DMS 273 treated with DMSO at 0.1 percent for 48 hours (cell line): ENCODE data around the gene ABHD18.
"Not testable (repeated sequence)": the region's sequence is repeated elsewhere in the genome, so short reads cannot be mapped to it uniquely, and the experiment has no call there.

ENCODE experiments used
- DNase-seq: peaks from one replicate; lab custom pipeline; 2025; lab: John Stamatoyannopoulos, UW

Gene ABHD18

DNA sequence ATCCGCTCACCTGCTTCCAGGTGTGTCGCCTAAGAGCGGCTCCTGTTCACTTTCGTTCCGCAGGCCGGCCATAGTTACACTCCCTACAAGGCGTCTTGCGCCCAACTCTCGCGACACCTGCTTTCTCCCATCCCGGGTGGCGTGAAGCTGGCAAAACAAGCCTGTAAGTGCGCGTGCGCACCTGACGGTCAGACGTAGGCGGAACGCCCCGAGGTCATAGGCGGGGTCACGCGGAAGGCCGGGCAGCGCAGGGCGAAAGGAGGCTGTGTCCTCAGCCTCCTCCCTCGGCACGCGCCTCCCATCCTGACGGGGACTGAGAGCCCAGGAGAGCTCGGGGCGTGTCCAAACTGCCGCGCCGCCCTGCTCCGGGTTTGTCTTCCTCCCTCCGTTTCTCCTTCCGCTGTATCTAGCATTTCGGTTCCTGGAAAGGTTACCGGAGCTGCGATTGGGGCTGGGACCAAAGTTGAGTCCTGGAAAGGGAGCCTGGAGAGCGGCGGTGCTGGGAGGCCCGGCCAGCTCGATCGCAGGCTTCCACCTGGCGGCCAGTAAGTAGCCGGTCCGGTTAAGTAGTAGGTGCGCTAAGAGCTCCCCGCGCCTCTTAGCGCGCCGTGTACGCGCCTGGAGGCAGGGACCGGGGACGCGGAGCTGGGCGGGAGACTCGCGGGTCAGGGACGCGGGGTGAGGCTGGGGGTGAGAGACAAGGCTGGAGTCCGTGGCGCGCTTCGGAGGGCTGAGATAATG is at the start of gene ABHD18, which contains the start of gene MFSD8:
Gene ABHD18, plus strand, starts transcription at position 345 of the 741 bp plus-strand sequence. CDS start 17,550 bp downstream, outside the sequence.
Gene MFSD8, minus strand, starts transcription at position 112 of the 741 bp plus-strand sequence. Its CDS starts 40 bp downstream, at position 72.
- peak; percentile 92 for DNase-seq

GRCh38 chr4:127916512-127916911 is 48.7 kb upstream of the ABHD18 start:
- no peak for DNase-seq

DNA sequence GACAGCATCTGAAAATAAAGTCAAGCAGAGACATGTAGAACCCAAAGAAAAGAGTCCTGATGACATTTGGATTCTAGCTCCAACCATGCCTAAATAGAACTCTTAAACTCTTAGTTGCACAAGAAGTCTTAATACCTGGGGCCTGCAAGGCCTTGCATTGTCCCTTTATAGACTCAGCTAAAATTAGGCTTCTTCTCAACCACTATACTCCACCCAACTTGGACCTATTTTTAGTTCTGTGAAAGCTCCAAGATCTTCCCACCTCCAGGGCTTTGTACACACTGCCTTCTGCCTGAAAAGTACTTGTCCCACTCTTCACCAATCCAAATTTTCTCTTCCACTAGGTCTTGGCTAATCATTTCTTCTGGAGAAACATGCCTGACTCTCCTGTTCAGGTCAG is 48.1 kb upstream of the ABHD18 start:
- no peak for DNase-seq

- no peak for DNase-seq
These were observed 44.7 kb upstream of the ABHD18 start for GRCh38 chr4:127920521-127920920.

DNA sequence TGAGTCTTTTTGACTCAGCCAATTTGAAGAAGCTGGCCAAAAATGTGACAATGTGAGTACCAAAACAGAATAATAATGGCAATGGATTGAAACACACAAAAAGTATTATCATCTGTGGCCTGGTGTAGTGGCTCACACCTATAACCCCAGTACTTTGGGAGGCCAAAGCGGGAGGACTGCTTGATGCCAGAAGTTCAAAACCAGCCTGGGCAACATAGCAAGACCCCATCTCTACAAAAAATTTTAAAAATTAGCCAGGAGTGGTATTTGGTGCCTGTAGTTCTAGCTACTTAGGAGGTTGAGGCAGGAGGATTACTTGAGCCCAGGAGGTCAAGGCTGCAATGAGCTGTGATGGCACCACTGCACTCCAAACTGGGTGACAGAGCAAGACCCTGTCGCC is 43.0 kb upstream of the ABHD18 start:
- DNase-seq = no peak

DNA sequence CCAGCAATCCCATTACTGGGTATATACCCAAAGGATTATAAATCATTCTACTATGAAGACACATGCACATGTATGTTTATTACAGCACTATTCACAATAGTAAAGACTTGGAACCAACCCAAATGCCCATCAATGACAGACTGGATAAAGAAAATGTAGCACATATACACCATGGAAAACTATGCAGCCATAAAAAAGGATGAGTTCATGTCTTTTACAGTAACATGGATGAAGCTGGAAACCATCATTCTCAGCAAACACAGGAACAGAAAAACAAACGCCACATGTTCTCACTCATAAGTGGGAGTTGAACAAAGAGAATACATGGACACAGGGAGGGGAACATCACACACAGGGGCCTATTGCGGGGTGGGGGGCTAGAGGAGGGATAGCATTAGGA is 39.5 kb upstream of the ABHD18 start:
- DNase-seq = not testable (repeated sequence)

DNA sequence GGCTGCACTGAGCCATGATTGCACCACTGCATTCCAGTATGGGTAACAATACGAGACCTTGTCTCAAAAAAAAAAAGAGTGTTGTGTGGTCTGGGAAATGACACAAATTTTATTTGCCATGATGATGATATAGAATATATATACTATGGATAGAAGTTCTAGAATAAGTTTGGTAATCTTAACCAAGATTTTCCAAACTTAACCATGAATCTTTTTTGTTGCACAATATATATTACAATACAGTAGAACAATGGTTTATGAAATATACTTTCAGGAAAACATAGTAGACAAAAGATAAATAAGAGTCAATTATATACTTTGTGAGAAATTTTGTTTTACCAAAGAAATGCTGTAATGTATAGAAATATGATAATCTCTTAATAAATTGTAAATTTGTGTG is 35.0 kb upstream of the ABHD18 start:
- DNase-seq = no peak

GRCh38 chr4:127931836-127932235 is 33.4 kb upstream of the ABHD18 start:
- DNase-seq = not testable (repeated sequence)

- no peak for DNase-seq
These were observed 28.2 kb upstream of the ABHD18 start for GRCh38 chr4:127936974-127937373.

- no peak for DNase-seq
These were observed 8.1 kb upstream of the ABHD18 start for GRCh38 chr4:127957105-127957504.

GRCh38 chr4:127959794-127960193 is 5.4 kb upstream of the ABHD18 start:
- no peak for DNase-seq

- not testable (repeated sequence) for DNase-seq
These were observed 1.4 kb upstream of the ABHD18 start for GRCh38 chr4:127963633-127964398.

- not testable (repeated sequence) for DNase-seq
These were observed 662 bp upstream of the ABHD18 start for GRCh38 chr4:127964426-127965061.

DNA sequence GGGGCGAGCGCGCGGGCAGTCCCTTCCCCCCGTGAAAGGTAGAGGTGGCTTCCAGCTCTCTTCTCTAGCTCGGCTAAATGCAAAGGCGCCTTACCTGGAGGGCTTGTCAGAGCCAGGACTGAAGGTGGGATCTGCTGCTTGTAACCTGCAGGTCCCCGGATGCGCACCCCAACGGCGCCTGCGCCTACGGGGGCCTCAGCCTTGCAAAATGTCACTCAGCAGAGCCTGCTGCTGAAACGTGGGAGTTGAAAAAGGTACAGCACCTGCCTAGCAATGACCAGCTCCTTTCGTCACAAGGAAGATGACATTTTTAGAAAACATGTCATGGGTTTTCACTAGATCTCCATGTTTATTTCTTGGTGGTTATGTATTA is 583 bp downstream of the ABHD18 start:
- DNase-seq = no peak

GRCh38 chr4:127967141-127967775 is 2.1 kb downstream of the ABHD18 start:
- no peak for DNase-seq

- DNase-seq = no peak
These were observed 3.4 kb downstream of the ABHD18 start for GRCh38 chr4:127968586-127968985.

DNA sequence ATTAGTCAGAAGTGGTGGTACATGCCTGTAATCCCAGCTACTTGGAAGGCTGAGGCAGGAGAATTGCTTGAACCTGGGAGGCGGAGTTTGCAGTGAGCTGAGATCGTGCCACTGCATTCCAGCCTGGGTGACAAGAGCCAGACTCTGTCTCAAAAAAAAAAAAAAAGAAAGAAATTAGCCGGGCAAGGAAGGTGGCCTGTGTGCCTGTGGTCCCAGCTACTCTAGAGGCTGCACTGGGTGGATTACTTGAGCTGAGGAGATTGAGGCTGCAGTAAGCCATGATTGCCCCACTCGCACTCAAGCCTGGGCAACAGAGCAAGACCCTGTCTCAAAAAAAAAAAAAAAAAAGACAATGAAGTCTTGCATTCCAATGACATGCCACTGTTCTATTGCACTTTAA is 5.7 kb downstream of the ABHD18 start:
- not testable (repeated sequence) for DNase-seq

DNA sequence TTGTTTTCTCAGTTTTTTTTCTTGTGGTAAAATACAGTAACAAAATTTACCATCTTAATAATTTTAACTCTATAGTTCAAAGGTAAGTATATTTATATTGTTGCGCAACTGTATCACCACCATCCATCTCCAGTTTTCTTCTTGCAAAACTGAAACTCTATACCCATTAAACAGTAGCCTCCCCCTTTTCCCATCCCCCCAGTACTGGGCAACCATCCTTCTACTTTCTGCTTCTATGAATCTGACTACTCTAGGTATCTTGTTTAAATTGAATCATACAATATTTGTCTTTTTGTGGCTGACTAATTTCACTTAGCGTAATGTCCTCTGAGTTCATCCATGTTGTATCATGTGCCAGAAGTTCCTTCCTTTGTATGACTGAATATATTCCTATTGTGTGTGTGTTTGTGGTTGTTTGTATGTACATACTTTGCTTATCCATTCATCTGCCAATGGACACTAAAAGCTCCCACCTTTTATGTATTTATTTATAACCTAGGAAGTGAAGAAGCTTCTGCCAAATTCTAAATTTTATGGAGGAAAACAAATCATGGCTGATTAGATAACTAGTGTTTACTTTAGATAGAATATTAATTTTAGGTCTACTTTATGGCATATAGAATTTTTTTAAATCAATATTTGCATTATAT is 10.0 kb downstream of the ABHD18 start:
- DNase-seq = no peak

DNA sequence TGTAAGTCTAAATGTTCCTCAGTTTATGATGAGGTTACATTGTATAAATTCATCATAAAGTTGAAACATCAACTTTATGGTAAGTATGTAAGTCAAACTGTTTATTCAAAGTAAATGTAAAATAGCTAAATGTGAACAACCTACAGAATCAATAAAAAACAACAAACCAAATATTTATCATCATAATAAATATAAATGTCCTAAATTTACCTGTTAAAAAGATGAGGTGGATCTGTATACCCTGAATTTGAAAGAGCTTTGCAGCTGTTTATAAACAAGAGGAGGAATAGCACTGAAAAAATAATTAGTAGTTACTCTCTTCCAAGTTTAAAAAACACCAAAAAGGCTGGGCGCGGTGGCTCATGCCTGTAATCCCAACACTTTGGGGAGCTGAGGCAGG is 13.7 kb downstream of the ABHD18 start:
- no peak for DNase-seq

DNA sequence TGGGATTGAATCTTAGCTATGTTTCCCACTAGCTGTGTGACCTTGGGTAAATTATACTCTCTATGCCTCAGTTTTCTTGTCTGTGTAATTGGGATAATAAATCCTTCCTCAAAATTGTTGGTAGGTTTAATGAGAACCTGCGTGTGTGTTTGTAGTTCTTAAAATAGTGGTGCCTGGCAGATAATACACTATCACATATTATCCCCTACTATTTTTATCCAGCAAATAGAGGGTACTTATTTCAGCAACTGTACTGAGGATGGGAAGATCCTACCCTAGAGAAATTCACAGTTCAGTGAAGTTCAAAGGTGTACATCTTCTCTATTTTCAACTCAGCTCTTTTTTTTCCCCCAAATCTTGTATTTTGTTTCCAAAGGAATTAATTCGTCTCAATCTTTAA is 17.2 kb downstream of the ABHD18 start:
- DNase-seq = no peak

- no peak for DNase-seq
These were observed 20.8 kb downstream of the ABHD18 start for GRCh38 chr4:127985989-127986388.

GRCh38 chr4:127988638-127989037 is 23.4 kb downstream of the ABHD18 start:
- DNase-seq = no peak
